ENCODE data around the gene STIL. TPM values are rescaled to one million over a fixed set of nuclear protein-coding genes. Genes with fewer than 3 reads are reported as not detected.
"Not testable (repeated sequence)": the region's sequence is repeated elsewhere in the genome, so short reads cannot be mapped to it uniquely, and the experiment has no call there.

The STIL gene
- total RNA-seq, 1 donor from 2014 or later: 27.0 TPM

DNA sequence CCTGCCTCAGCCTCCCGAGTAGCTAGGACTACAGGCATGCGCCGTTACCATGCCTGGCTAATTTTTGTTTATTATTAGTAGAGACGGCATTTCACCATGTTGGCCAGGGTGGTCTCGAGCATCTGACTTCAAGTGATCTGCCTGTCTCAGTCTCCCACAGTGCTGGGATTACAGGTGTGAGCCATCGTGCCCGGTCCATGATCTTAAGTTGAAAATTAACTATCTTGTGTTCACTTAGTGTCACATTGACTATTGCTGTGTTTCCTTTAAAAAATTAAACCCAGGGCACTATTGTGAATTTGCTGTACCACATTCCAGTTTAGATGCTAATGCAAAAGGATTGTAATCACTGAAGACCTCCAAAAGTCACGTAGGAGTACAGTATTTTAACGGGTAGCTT is 33.8 kb upstream of the STIL start:
- Mint-ChIP-seq H3K4me3 (no peak overlapping the region), H3K4me1 (no peaks in the 10 kb centered on the region), H3K9me3 (no peaks in the 10 kb centered on the region)

DNA sequence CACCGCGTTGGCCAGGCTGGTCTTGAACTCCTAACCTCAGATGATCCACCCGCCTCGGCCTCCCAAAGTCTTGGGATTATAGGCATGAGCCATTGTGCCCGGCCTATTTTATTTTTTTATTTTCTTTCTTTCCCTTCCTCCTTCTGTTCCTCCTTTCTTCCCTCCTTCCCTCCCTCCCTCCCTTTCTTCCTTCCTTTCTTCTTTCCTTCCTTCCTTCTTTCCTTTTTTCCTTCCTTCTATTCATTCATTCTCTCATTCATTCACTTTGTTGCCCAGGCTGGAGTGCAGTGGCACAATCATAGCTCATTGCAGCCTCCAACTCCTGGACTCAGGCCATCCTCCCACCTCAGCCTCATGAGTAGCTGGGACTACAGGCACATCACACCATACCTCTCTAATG is 33.0 kb upstream of the STIL start:
- not testable (repeated sequence) for H3K36me3 Mint-ChIP-seq (ENCODE audit: low read depth); H3K4me1 Mint-ChIP-seq; H3K4me3 Mint-ChIP-seq; DNase-seq (ENCODE audit: low read depth, low spot score); H3K27me3 Mint-ChIP-seq (ENCODE audit: low read depth); H3K27ac Mint-ChIP-seq (ENCODE audit: unreplicated experiment); H3K9me3 Mint-ChIP-seq

More for the DNA sequence above, 33.8 kb upstream of the STIL start:
- Mint-ChIP-seq H3K27me3 (ENCODE audit: low read depth) (no peaks in the 10 kb centered on the region), H3K36me3 (ENCODE audit: low read depth) (peaks cover 5% of the 10 kb centered on the region), H3K27ac (ENCODE audit: unreplicated experiment) (peak overlapping the region; percentile 50)
- no peak for DNase-seq (ENCODE audit: low read depth, low spot score)
- TF ChIP-seq, protein P1, sequence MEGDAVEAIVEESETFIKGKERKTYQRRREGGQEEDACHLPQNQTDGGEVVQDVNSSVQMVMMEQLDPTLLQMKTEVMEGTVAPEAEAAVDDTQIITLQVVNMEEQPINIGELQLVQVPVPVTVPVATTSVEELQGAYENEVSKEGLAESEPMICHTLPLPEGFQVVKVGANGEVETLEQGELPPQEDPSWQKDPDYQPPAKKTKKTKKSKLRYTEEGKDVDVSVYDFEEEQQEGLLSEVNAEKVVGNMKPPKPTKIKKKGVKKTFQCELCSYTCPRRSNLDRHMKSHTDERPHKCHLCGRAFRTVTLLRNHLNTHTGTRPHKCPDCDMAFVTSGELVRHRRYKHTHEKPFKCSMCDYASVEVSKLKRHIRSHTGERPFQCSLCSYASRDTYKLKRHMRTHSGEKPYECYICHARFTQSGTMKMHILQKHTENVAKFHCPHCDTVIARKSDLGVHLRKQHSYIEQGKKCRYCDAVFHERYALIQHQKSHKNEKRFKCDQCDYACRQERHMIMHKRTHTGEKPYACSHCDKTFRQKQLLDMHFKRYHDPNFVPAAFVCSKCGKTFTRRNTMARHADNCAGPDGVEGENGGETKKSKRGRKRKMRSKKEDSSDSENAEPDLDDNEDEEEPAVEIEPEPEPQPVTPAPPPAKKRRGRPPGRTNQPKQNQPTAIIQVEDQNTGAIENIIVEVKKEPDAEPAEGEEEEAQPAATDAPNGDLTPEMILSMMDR (conservative IDR thresholded peaks at IDR 0.05): no peak

DNA sequence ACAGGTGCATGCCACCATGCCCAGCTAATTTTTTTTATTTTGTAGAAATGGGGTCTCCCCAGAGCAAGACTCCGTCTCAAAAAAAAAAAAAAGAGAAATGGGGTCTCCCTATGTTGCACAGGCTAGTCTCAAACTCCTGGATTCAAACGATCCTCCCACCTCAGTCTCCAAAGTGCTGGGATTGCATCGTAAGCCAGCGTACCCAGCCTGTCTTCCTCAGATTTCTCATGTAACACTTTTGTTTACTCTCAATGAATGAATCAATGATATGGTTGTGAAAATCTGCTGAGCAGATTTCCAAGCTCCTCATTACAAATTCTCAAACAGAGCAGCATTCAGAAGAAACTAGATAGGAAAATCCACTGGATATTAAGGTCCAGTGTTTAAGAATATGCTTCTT is 26.3 kb upstream of the STIL start:
- H3K4me1 Mint-ChIP-seq: peaks cover 15% of the 10 kb centered on the region
- DNase-seq (ENCODE audit: low read depth, low spot score): no peak
- peak overlapping the region; percentile 29 for H3K4me3 Mint-ChIP-seq
- no peaks in the 10 kb centered on the region for H3K27me3 Mint-ChIP-seq (ENCODE audit: low read depth)
- H3K9me3 Mint-ChIP-seq: no peaks in the 10 kb centered on the region
- no peak overlapping the region for H3K27ac Mint-ChIP-seq (ENCODE audit: unreplicated experiment)
- H3K36me3 Mint-ChIP-seq (ENCODE audit: low read depth): peaks cover 6% of the 10 kb centered on the region
- TF ChIP-seq, protein P1 (conservative IDR thresholded peaks at IDR 0.05): no peak

DNA sequence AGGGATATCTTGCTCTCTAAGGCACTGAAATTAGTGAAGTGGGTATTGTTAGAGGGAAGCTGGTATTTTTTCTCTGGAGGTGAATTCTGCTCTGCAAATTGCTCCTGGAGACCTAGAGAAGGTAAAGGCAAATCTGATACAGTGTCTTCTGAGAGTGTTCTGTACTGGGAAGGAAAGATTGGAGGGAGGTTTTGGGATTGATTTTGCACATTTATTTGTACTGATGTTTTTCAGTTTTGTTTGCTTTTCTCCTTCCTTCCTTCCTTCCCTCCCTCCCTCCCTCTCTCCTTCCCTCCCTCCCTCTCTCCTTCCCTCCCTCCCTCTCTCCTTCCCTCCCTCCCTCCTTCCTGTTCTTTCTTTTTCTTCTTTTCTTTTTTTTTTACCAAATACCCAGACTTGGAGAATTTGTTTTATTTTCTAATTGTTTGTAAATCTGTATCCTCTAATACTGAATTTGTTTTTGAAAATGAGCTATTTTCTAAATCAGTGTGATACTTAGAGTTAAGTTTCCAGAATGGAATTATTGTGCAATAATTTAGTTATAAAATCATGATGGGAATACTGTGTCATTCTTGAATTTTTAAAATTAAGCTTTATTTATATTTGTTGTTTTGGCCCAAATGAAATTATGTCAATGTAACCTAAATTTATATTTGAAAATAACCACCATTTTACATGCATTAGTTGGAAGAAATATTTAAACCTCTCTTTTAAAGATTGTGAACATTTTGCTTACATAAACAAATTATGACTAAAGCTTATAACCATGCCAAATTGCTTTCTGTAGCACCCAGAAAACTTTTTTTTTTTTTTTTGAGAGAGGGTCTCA is 24.5 kb upstream of the STIL start:
- no peak for DNase-seq (ENCODE audit: low read depth, low spot score)
- Mint-ChIP-seq H3K4me3 (no peak overlapping the region), H3K9me3 (no peaks in the 10 kb centered on the region), H3K4me1 (peaks cover 24% of the 10 kb centered on the region), H3K36me3 (ENCODE audit: low read depth) (peaks cover 3% of the 10 kb centered on the region), H3K27me3 (ENCODE audit: low read depth) (no peaks in the 10 kb centered on the region), H3K27ac (ENCODE audit: unreplicated experiment) (no peak overlapping the region)
- TF ChIP-seq, protein P1 (conservative IDR thresholded peaks at IDR 0.05): no peak

DNA sequence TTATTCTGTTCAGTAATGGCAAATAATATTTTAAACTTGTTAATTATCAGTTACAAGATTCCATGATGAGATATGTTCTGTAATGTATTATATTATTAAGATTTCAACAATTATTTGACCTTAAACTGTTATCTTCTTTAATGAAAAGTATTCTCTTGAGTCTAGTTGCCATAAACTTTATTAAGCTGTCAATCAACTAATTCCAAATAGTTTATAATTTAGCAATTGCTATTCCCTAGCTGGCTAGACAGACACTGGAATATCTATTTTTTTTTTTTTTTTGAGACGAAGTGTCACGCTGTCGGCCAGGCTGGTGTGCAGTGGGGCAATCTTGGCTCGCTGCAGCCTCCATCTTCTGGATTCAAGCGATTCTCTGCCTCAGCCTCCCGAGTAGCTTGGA is 23.4 kb upstream of the STIL start:
- Mint-ChIP-seq H3K27ac (ENCODE audit: unreplicated experiment) (no peak overlapping the region), H3K4me1 (peaks cover 24% of the 10 kb centered on the region), H3K27me3 (ENCODE audit: low read depth) (no peaks in the 10 kb centered on the region), H3K36me3 (ENCODE audit: low read depth) (peaks cover 3% of the 10 kb centered on the region), H3K9me3 (no peaks in the 10 kb centered on the region), H3K4me3 (no peak overlapping the region)
- DNase-seq (ENCODE audit: low read depth, low spot score): no peak
- TF ChIP-seq, protein P1 (conservative IDR thresholded peaks at IDR 0.05): no peak

DNA sequence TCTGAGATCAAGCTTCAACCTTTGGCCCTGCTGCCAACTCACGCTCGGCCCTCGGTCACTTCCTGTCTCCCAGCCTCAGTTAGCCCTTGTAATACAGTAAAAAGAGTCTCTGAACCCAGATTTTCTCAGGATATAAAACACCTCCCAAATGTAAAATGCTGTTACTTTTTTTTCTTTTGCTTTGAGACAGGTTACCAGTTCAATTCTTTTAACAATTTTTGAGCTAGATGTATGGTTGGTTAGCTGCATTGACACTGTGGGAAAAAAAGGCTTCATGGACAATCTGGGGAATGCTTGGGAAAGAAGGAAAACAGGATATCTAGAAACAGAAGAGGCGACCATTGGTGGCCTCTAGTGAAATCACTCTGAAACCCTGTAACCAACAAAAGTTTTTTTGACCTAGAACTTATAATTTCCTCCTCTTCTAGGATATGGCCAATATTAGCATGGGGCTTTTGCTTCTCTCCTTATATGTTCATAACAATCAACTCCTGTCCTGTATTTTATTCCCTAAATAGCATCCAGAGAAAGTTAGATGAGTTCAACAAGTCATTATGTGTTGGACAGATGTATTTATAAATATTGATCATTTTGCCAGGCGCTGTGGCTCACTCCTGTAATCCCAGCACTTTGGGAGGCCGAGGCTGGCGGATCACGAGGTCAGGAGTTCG is 21.0 kb upstream of the STIL start:
- TF ChIP-seq, protein P1 (conservative IDR thresholded peaks at IDR 0.05): no peak
- Mint-ChIP-seq H3K27ac (ENCODE audit: unreplicated experiment) (peak overlapping the region; percentile 96), H3K36me3 (ENCODE audit: low read depth) (peaks cover 3% of the 10 kb centered on the region), H3K27me3 (ENCODE audit: low read depth) (no peaks in the 10 kb centered on the region), H3K4me1 (peaks cover 24% of the 10 kb centered on the region), H3K4me3 (peak overlapping the region; percentile 100), H3K9me3 (no peaks in the 10 kb centered on the region)
- DNase-seq (ENCODE audit: low read depth, low spot score): no peak
